HG02642 (cell line): Measurements from ENCODE around the gene MBNL2.

Source experiments
- ATAC-seq: cut with Tn5 transposase; IDR thresholded peaks from one replicate; pipeline ENCODE4 v1.9.1; 2021; ENCODE audit warnings: mild to moderate bottlenecking; ENCODE audit not compliant: unreplicated experiment, poor library complexity

MBNL2 gene

GRCh38 chr13:97221989-97222700 lies at the start of gene MBNL2:
Gene MBNL2 (plus strand): TSS chr13:97222333. CDS start chr13:97276236, 53,903 bp downstream.
- ATAC-seq: peak; percentile 98

GRCh38 chr13:97174638-97175037 lies 47.5 kb upstream of the MBNL2 start:
- no peak for ATAC-seq

GRCh38 chr13:97175041-97175440 lies 47.1 kb upstream of the MBNL2 start:
- ATAC-seq: no peak

GRCh38 chr13:97179501-97179900 lies 42.6 kb upstream of the MBNL2 start:
- no peak for ATAC-seq

- ATAC-seq: no peak
These were observed 39.8 kb upstream of the MBNL2 start for GRCh38 chr13:97182111-97182890.

GRCh38 chr13:97185291-97185690 lies 36.8 kb upstream of the MBNL2 start:
- ATAC-seq: no peak

- no peak for ATAC-seq
These were observed 36.4 kb upstream of the MBNL2 start for GRCh38 chr13:97185751-97186150.

- ATAC-seq: no peak
These were observed 33.9 kb upstream of the MBNL2 start for GRCh38 chr13:97188207-97188606.

- no peak for ATAC-seq
These were observed 32.2 kb upstream of the MBNL2 start for GRCh38 chr13:97189928-97190327.

- no peak for ATAC-seq
These were observed 31.0 kb upstream of the MBNL2 start for GRCh38 chr13:97191142-97191541.

- no peak for ATAC-seq
These were observed 30.5 kb upstream of the MBNL2 start for GRCh38 chr13:97191615-97192014.

GRCh38 chr13:97192166-97192565 lies 30.0 kb upstream of the MBNL2 start:
- ATAC-seq: no peak

GRCh38 chr13:97193577-97193976 lies 28.6 kb upstream of the MBNL2 start:
- no peak for ATAC-seq

- ATAC-seq: no peak
These were observed 27.7 kb upstream of the MBNL2 start for GRCh38 chr13:97194479-97194878.

- no peak for ATAC-seq
These were observed 25.8 kb upstream of the MBNL2 start for GRCh38 chr13:97196340-97196739.

GRCh38 chr13:97198753-97199152 lies 23.4 kb upstream of the MBNL2 start:
- no peak for ATAC-seq

GRCh38 chr13:97199451-97199850 lies 22.7 kb upstream of the MBNL2 start:
- ATAC-seq: no peak

- ATAC-seq: no peak
These were observed 21.8 kb upstream of the MBNL2 start for GRCh38 chr13:97200081-97200942.

- no peak for ATAC-seq
These were observed 19.4 kb upstream of the MBNL2 start for GRCh38 chr13:97202761-97203160.

GRCh38 chr13:97205465-97205864 lies 16.7 kb upstream of the MBNL2 start:
- no peak for ATAC-seq

- no peak for ATAC-seq
These were observed 16.2 kb upstream of the MBNL2 start for GRCh38 chr13:97205982-97206381.
